Liver (tissue), 3 donors: ENCODE results near the gene TRPC4AP.

ENCODE experiments used
- EGR1 ChIP-seq, 2 donors: IDR thresholded peaks; 2 replicates each; pipeline ENCODE4 v1.6.1; 2016 to 2018; ENCODE audit warnings: antibody characterized with exemption in 2 of 2, low read depth in 2 of 2
- FOXA1 ChIP-seq: IDR thresholded peaks from 2 replicates; pipeline ENCODE4 v1.6.1; 2016; ENCODE audit warnings: antibody characterized with exemption
- GABPA ChIP-seq, 2 donors: IDR thresholded peaks in 1 of 2; conservative IDR thresholded peaks in 1 of 2; 2 replicates each; pipeline ENCODE4 v1.6.1; 2016; ENCODE audit warnings: antibody characterized with exemption in 2 of 2, mild to moderate bottlenecking in 1 of 2, moderate library complexity in 1 of 2
- HNF4A ChIP-seq, 2 donors: conservative IDR thresholded peaks; 2 replicates each; pipeline ENCODE4 v1.6.1; 2016; ENCODE audit warnings: antibody characterized with exemption in 2 of 2, mild to moderate bottlenecking in 2 of 2
- HNF4G ChIP-seq: IDR thresholded peaks from 2 replicates; pipeline ENCODE4 v1.6.1; 2016; ENCODE audit warnings: antibody characterized with exemption
- RAD21 ChIP-seq, 2 donors: IDR thresholded peaks; 2 replicates each; pipeline ENCODE4 v1.6.1; 2016; ENCODE audit warnings: antibody characterized with exemption in 2 of 2, mild to moderate bottlenecking in 2 of 2
- TAF1 ChIP-seq: conservative IDR thresholded peaks from 2 replicates; pipeline ENCODE4 v1.6.1; 2016; ENCODE audit warnings: antibody characterized with exemption, mild to moderate bottlenecking
- TF ChIP-seq, protein P1 (sequence below): fragments of 150-350 bp; IDR thresholded peaks from 2 replicates; pipeline ENCODE4 v1.5.1; 2017; ENCODE audit warnings: improper control_type of control experiment, low read depth, low read length; ENCODE audit not compliant: missing input control
- TF ChIP-seq, protein P2 (sequence below): IDR thresholded peaks from 2 replicates; pipeline ENCODE4 v1.6.1; 2016; ENCODE audit warnings: antibody characterized with exemption
- donor health status: healthy.
- donor health status: healthy.

DNA sequence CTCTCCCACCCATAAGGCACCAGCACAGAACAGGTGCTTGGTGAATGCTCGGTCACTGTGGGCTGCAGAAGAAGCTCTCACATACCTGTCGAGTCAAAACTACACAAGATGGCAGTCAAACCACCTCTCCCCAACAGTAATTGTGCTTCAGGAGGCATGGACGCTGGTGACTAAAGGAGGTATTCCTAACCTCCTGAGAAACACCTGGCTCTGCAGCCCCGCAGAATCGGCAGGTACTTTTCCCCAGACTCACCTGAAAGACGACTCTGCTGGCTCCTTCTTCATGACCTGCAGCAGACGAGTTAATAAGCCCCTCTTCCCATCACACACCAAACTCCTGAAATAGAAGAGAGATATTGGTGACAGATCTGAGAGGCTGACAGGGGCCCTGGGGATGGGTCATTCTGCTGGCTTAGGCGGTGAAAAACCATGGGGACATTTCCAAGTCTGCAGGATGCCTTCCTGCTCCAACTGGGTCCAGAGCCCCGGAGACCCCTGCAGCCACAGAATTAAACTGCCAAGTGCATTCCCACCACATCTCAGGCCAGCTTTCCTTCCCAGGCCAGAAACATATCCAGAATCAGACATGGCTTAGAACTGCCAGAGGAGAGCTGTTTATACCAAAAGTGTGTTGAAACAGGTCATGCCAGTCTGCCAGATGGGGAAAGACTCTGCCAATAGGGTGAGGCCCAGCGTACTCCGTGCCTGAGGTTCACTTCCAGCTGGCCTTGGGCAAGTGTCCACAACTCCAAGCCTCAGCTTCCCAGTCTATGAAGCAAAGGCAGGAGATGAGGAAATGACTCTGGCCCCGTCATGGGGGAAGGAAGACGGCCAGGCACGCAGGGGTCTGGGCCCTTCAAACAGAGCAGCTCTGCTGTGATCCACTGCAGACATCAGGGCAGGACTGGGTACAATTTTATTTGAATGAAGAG lies 83.9 kb downstream of the TRPC4AP start:
- TF ChIP-seq, protein P1, sequence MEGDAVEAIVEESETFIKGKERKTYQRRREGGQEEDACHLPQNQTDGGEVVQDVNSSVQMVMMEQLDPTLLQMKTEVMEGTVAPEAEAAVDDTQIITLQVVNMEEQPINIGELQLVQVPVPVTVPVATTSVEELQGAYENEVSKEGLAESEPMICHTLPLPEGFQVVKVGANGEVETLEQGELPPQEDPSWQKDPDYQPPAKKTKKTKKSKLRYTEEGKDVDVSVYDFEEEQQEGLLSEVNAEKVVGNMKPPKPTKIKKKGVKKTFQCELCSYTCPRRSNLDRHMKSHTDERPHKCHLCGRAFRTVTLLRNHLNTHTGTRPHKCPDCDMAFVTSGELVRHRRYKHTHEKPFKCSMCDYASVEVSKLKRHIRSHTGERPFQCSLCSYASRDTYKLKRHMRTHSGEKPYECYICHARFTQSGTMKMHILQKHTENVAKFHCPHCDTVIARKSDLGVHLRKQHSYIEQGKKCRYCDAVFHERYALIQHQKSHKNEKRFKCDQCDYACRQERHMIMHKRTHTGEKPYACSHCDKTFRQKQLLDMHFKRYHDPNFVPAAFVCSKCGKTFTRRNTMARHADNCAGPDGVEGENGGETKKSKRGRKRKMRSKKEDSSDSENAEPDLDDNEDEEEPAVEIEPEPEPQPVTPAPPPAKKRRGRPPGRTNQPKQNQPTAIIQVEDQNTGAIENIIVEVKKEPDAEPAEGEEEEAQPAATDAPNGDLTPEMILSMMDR, result no peak
- TF ChIP-seq TAF1 (no peak), HNF4A (conservative IDR thresholded peaks at IDR 0.05) (peak; percentile 88), EGR1 (IDR thresholded peaks at IDR 0.05; ENCODE audit: low read depth in 2 of 2) (no peak), HNF4G (peak; percentile 56), RAD21 (IDR thresholded peaks at IDR 0.05) (peak in 1 of 2 donors; percentile 60), GABPA (IDR thresholded peaks at IDR 0.05 in 1 of 2, conservative IDR thresholded peaks at IDR 0.05 in 1 of 2) (peak in 1 of 2 donors; percentile 33), FOXA1 (peak; percentile 76)
- TF ChIP-seq, protein P2, sequence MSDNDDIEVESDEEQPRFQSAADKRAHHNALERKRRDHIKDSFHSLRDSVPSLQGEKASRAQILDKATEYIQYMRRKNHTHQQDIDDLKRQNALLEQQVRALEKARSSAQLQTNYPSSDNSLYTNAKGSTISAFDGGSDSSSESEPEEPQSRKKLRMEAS, result no peak
